Heart right ventricle (tissue), 16 donors: ENCODE measurements around the gene WAC. TPM values are rescaled to one million over a fixed set of nuclear protein-coding genes. Genes with fewer than 3 reads are reported as not detected.

ENCODE experiments used
- ATAC-seq, 8 donors: fragments of 200-7000 bp; cut with Tn5 transposase; one replicate each; pipeline ENCODE4 v1.9.1; 2020; ENCODE audit warnings: mild to moderate bottlenecking in 8 of 8, moderate library complexity in 8 of 8, moderate number of reproducible peaks in 1 of 8
- DNase-seq, 2 donors: peaks; one replicate each; pipeline ENCODE4 v3.0.0-alpha.2; 2020
- H3K27ac ChIP-seq, 10 donors: fragments of 200-600 bp; sonication (generic) in 2 of 10; one replicate each; pipeline versions ENCODE4 v1.5.0 to v1.8.0; 2020 to 2022; ENCODE audit warnings: mild to moderate bottlenecking in 3 of 10
- H3K27me3 ChIP-seq, 7 donors: fragments of 200-600 bp; one replicate each; pipeline ENCODE4 v1.8.0; 2021 to 2022; ENCODE audit warnings: mild to moderate bottlenecking in 2 of 7
- H3K36me3 ChIP-seq, 9 donors: fragments of 200-600 bp; sonication (generic) in 1 of 9; one replicate each; pipeline versions ENCODE4 v1.5.0 to v1.8.0; 2020 to 2022; ENCODE audit warnings: mild to moderate bottlenecking in 2 of 9
- H3K4me1 ChIP-seq, 9 donors: fragments of 200-600 bp; sonication (generic) in 1 of 9; one replicate each; pipeline versions ENCODE4 v1.5.0 to v1.8.0; 2020 to 2022; ENCODE audit warnings: mild to moderate bottlenecking in 4 of 9
- H3K4me3 ChIP-seq, 10 donors: fragments of 200-600 bp; sonication (generic) in 2 of 10; one replicate each; pipeline versions ENCODE4 v1.5.0 to v1.8.0; 2020 to 2022; ENCODE audit warnings: mild to moderate bottlenecking in 7 of 10, moderate library complexity in 2 of 10
- H3K9me3 ChIP-seq, 11 donors: fragments of 200-600 bp in 10 of 11; sonication (generic) in 2 of 11; one replicate each; pipeline versions ENCODE4 v1.5.0 to v1.8.0; 2013 to 2022; ENCODE audit warnings: mild to moderate bottlenecking in 2 of 11, control low read depth in 1 of 11, moderate library complexity in 1 of 11
- WGBS, 2 donors: extraction: QIAGEN DNeasy Blood & Tissue Kit; methylation state at CpG; one replicate each; pipeline ENCODE4 v1.1.7; 2013; ENCODE audit warnings: inconsistent platforms in 1 of 2; 5-methylcytosine and 5-hydroxymethylcytosine counted together
- intact Hi-C, 10 donors: fragments of 100-400 bp; cut with DNase I; formaldehyde crosslinking; loops; one replicate each; pipeline versions ENCODE4 v1.11.1 to v1.14.2; 2022
- polyA plus RNA-seq, 2 donors: library from polyadenylated mRNA; stranded (reverse); fragments of 200-250 nt; gene quantifications; one replicate each; pipeline ENCODE4 v1.2.3, GENCODE V29; 2013
- total RNA-seq, 10 donors: library from RNA; stranded (reverse); fragmentation: NEBNext Ultra II Directional in 3 of 10; extraction: Animal tissue kit (Norgen Biotek cat#: 25700) in 3 of 10; gene quantifications; one replicate each; pipeline versions ENCODE4 v1.2.1 to v1.2.4, GENCODE V29; 2021 to 2023
- TF ChIP-seq, protein P1 (sequence below), 9 donors: fragments of 200-600 bp; sonication (generic) in 2 of 9; IDR thresholded peaks; one replicate each; pipeline versions ENCODE4 v1.5.0 to v1.8.0; 2021 to 2022; ENCODE audit warnings: antibody characterized with exemption in 9 of 9, mild to moderate bottlenecking in 5 of 9, moderate library complexity in 1 of 9
- donor health status: Arrhythmogenic right ventricular cardiomyopathy.
- donor health status: ischemic (EF 13 %, LVEDD 7.1; RV severe dilation, severe dysfunction).
- donor health status: healthy with polysubstance abuse.
- donor health status: DM: no; HTN: yes; CAD: no.
- donor health status: DM: no; HTN: no; CAD: no.
- donor health status: ischemic (EF 25% LVEDD 6.9; RV normal size, moderate dysfunction).
- donor health status: ischemic (EF 25% LVEDD 5.7; RV mildly dilated, moderate dysfunction).
- donor health status: healthy.
- donor health status: DM: yes; HTN: yes; CAD: no.
- donor health status: Ischemic cardiomyopathy.
- donor health status: ischemic (EF 35%, LVEDD 5.7; RV mildly dilated, moderate dysfunction).
- donor health status: nonischemic (EF 11% LVEDD 7.7; RV severe dilation, severe dysfunction).
- donor health status: DM: yes; HTN: yes; CAD: no.
- donor health status: PGD.
- donor health status: ischemic (EF 29% LVEDD 5.4; RV normal size, mild dysfunction).
- donor health status: nonischemic (EF 23%, LVEDD 6.1; RV moderate dilation, normal function).

WAC gene
- total and polyA plus RNA-seq, 12 donors, result 17.4 to 134 (median 93.9) TPM

DNA sequence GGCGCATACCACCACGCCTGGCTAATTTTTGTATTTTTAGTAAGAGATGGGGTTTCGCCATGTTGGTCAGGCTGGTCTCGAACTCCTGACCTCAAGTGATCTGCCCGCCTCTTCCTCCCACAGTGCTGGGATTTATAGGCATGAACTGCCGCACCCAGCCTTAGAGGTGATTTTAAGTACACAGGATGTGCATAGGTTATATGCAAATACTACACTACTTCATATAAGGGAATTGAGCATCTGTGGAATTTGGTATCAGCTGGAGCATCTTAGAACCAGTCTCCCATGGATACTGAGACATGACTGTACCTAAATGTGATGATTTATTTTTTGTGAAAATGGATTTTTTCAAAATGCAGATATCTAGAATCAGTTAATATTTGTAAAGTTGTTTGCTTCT, 21.1 kb downstream of the WAC start:
- peaks cover 0 to 98% (median 86%) of the 10 kb centered on the region in 9 donors for H3K4me1 ChIP-seq
- ATAC-seq (no peak), DNase-seq (no peak)
- H3K27ac ChIP-seq, result no peak overlapping the region
- peaks cover 0 to 79% (median 8%) of the 10 kb centered on the region in 9 donors for H3K36me3 ChIP-seq
- H3K4me3 ChIP-seq, result no peak overlapping the region
- TF ChIP-seq, protein P1, sequence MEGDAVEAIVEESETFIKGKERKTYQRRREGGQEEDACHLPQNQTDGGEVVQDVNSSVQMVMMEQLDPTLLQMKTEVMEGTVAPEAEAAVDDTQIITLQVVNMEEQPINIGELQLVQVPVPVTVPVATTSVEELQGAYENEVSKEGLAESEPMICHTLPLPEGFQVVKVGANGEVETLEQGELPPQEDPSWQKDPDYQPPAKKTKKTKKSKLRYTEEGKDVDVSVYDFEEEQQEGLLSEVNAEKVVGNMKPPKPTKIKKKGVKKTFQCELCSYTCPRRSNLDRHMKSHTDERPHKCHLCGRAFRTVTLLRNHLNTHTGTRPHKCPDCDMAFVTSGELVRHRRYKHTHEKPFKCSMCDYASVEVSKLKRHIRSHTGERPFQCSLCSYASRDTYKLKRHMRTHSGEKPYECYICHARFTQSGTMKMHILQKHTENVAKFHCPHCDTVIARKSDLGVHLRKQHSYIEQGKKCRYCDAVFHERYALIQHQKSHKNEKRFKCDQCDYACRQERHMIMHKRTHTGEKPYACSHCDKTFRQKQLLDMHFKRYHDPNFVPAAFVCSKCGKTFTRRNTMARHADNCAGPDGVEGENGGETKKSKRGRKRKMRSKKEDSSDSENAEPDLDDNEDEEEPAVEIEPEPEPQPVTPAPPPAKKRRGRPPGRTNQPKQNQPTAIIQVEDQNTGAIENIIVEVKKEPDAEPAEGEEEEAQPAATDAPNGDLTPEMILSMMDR (IDR thresholded peaks at IDR 0.05), result no peak
- H3K27me3 ChIP-seq, result no peaks in the 10 kb centered on the region
- intact Hi-C loops, result no loop called here
- H3K9me3 ChIP-seq, result no peaks in the 10 kb centered on the region
- 95 to 97% methylated on average over 6 of the region's 6 CpGs for WGBS, 2 donors

DNA sequence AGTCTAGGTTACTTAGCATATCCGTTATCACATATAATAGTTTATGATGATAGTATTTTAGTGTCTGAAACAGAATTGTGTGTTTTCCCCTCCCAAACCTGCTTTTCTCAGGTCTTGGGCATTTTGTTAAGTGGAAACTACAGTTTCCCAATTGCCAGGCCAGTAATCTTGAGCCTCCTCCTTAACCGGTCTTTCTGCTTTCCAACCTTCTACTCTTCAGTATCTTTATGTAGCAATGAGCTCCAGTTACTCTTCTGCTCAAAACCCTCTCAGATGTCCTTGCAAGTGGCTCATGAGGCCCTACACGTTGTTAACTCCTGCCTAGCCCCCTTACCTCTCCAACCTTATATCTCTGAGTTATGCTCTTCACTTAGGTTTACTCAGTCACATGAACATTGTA, 22.0 kb downstream of the WAC start:
- DNase-seq (no peak), ATAC-seq (no peak)
- no peaks in the 10 kb centered on the region for H3K27me3 ChIP-seq
- TF ChIP-seq, protein P1 (IDR thresholded peaks at IDR 0.05), result no peak
- intact Hi-C loops, result no loop called here
- no peaks in the 10 kb centered on the region for H3K9me3 ChIP-seq
- 79 to 80% methylated on average over 3 of the region's 3 CpGs for WGBS, 2 donors
- no peak overlapping the region for H3K27ac ChIP-seq
- no peak overlapping the region for H3K4me3 ChIP-seq
- peaks cover 0 to 69% (median 2%) of the 10 kb centered on the region in 9 donors for H3K36me3 ChIP-seq
- H3K4me1 ChIP-seq, result peaks cover 0 to 99% (median 90%) of the 10 kb centered on the region in 9 donors

DNA sequence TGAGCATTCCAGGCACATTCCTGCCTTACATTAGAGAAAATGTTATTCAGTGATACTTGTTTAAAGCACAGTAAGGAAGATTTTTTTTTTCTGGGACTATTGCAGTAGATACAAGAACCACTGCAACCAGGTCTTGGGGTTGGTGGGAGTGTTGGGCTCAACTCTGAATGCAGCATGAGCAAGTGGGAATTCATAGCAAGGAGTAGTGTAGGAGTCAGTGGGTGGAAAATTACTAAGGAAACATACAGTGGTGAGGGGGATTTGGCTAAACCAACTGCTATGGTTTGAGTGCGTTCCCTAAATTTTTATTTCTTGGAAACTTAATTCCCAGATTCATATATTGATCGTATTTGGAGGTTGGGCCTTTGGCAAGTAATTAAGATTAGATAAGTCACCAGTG, 22.4 kb downstream of the WAC start:
- no peak for DNase-seq
- H3K4me1 ChIP-seq, result peaks cover 0 to 99% (median 93%) of the 10 kb centered on the region in 9 donors
- intact Hi-C loops, result no loop called here
- peak overlapping the region in 1 of 10 donors; percentile 1 for H3K27ac ChIP-seq
- H3K9me3 ChIP-seq, result no peaks in the 10 kb centered on the region
- TF ChIP-seq, protein P1 (IDR thresholded peaks at IDR 0.05), result no peak
- peaks cover 0 to 69% (median 0%) of the 10 kb centered on the region in 9 donors for H3K36me3 ChIP-seq
- no peaks in the 10 kb centered on the region for H3K27me3 ChIP-seq
- no peak overlapping the region for H3K4me3 ChIP-seq
- WGBS, 2 donors, result 96 to 100% methylated on average over 2 of the region's 2 CpGs
- ATAC-seq, result no peak

DNA sequence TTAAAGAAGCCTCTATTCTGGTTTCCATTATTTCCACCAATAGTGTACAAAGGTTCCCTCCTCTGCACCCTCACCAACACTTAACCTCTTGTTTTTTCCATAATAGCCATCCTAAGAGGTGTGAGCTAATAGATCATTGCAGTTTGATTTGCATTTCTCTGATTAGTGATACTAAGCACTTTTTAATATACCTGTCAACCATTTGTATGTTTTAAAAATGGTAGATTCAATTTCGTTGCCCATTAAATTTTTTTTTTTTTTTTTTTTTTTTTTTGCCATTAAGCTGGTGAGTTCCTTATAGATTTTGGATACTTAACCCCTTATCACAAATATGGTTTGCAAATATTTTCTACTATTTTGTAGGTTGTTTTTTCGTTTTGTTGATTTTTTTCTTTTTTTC, 23.2 kb downstream of the WAC start:
- intact Hi-C loops, result no loop called here
- WGBS, 2 donors, result 90 to 97% methylated on average over 2 of the region's 2 CpGs
- TF ChIP-seq, protein P1 (IDR thresholded peaks at IDR 0.05), result no peak
- H3K4me3 ChIP-seq, result no peak overlapping the region
- H3K27ac ChIP-seq, result peak overlapping the region in 1 of 10 donors; percentile 1
- no peak for ATAC-seq
- no peaks in the 10 kb centered on the region for H3K27me3 ChIP-seq
- peaks cover 0 to 69% (median 0%) of the 10 kb centered on the region in 9 donors for H3K36me3 ChIP-seq
- H3K4me1 ChIP-seq, result peaks cover 0 to 99% (median 93%) of the 10 kb centered on the region in 9 donors
- DNase-seq, result no peak
- no peaks in the 10 kb centered on the region for H3K9me3 ChIP-seq
